GM12878 (cell line): Measurements from ENCODE around the gene CORO2B. TPM values are rescaled to one million over a fixed set of nuclear protein-coding genes. Genes with fewer than 3 reads are reported as not detected.

Experiments
- ATAC-seq: fragments of 200-7000 bp; cut with Tn5 transposase; 3 replicates; pipeline ENCODE4 v1.9.1; 2020; ENCODE audit warnings: mild to moderate bottlenecking, moderate library complexity
- BruUV-seq: library from RNA; stranded (reverse); fragments of 400-500 nt; replicated peaks from 2 replicates; lab custom pipeline; 2021; lab: Mats Ljungman, UMichigan
- CTCF ChIA-PET: fragments of 300-600 bp; sonication (Branson Sonifier 250); formaldehyde crosslinking; extraction: SDS; loops from one replicate; lab custom pipeline; 2021; ENCODE audit warnings: inconsistent platforms; lab: Yijun Ruan, JAX
- POLR2A ChIA-PET: fragments of 350-600 bp; formaldehyde crosslinking; extraction: SDS; loops from one replicate; lab custom pipeline; 2021; ENCODE audit warnings: inconsistent platforms; lab: Charles Lee
- RAD21 ChIA-PET: fragments of 300-600 bp; sonication (Branson Sonifier 250); formaldehyde crosslinking; loops from one replicate; lab custom pipeline; 2023; ENCODE audit warnings: antibody characterized with exemption; ENCODE audit not compliant: unreplicated experiment; lab: Charles Lee
- SMC1A ChIA-PET: fragments of 300-600 bp; sonication (Branson Sonifier 250); formaldehyde crosslinking; loops from one replicate; lab custom pipeline; 2023; ENCODE audit not compliant: unreplicated experiment, uncharacterized antibody; lab: Charles Lee
- DNase-seq: peaks from one replicate; pipeline ENCODE4 v3.0.0-alpha.2; 2011; ENCODE audit warnings: low read depth, low spot score
- FAIRE-seq: peaks from 3 replicates; lab custom pipeline; 2011; peaks lifted over from hg19 to GRCh38; lab: Jason Lieb, UNC
- H2AFZ ChIP-seq: 2 replicates; pipeline ENCODE4 v1.6.0; 2011; ENCODE audit warnings: low read depth, low read length, control low read depth; ENCODE audit not compliant: control insufficient read depth
- H3K27ac ChIP-seq: 2 replicates; pipeline ENCODE4 v1.5.1; 2011; ENCODE audit warnings: control low read depth; ENCODE audit not compliant: control insufficient read depth, insufficient read depth
- H3K27me3 ChIP-seq, 2 experiments: replicated peaks in 1 of 2; 2 replicates each; pipeline versions ENCODE4 v1.6.0 to v1.6.1; 2011; ENCODE audit warnings: low read length in 1 of 2; ENCODE audit not compliant: control insufficient read depth in 2 of 2, insufficient read depth in 2 of 2
- H3K36me3 ChIP-seq, 2 experiments: 2 replicates each; pipeline ENCODE4 v1.5.1; 2011; ENCODE audit warnings: low read length in 1 of 2; ENCODE audit not compliant: control insufficient read depth in 2 of 2, insufficient read depth in 2 of 2
- H3K4me1 ChIP-seq: 2 replicates; pipeline ENCODE4 v1.6.1; 2011; ENCODE audit warnings: mild to moderate bottlenecking, low read length, moderate library complexity, mixed read lengths; ENCODE audit not compliant: control insufficient read depth, insufficient read depth
- H3K4me2 ChIP-seq: 2 replicates; pipeline ENCODE4 v1.6.0; 2011; ENCODE audit warnings: control low read depth; ENCODE audit not compliant: control insufficient read depth, insufficient read depth
- H3K4me3 ChIP-seq: fragments of 200-600 bp; sonication (generic); 2 replicates; pipeline ENCODE4 v1.5.1; 2016
- H3K79me2 ChIP-seq: 2 replicates; pipeline ENCODE4 v1.6.0; 2011; ENCODE audit warnings: low read length; ENCODE audit not compliant: control insufficient read depth, insufficient read depth
- H3K9ac ChIP-seq: 2 replicates; pipeline ENCODE4 v1.8.0; 2011; ENCODE audit warnings: low read length, control low read depth, mixed read lengths; ENCODE audit not compliant: control insufficient read depth, insufficient read depth
- H3K9me3 ChIP-seq: replicated peaks from 3 replicates; pipeline ENCODE4 v1.5.1; 2011; ENCODE audit warnings: mild to moderate bottlenecking, low read length; ENCODE audit not compliant: control insufficient read depth, insufficient read depth
- H4K20me1 ChIP-seq: 2 replicates; pipeline ENCODE4 v1.6.0; 2011; ENCODE audit not compliant: control insufficient read depth, insufficient read depth
- EED ChIP-seq: sonication (generic); IDR thresholded peaks from 2 replicates; pipeline ENCODE4 v1.6.1; 2016; ENCODE audit warnings: antibody characterized with exemption, low read depth
- NR2F1 ChIP-seq: fragments of 450-650 bp; conservative IDR thresholded peaks from 2 replicates; pipeline ENCODE4 v1.6.1; 2017; ENCODE audit warnings: mild to moderate bottlenecking
- RBBP5 ChIP-seq: fragments of 200-600 bp; sonication (generic); conservative IDR thresholded peaks from 2 replicates; pipeline ENCODE4 v1.6.1; 2016
- WGBS: methylation state at CpG from one replicate; pipeline ENCODE4 v1.1.6; 2016; ENCODE audit warnings: low lambda C conversion rate; ENCODE audit not compliant: insufficient replicate concordance, insufficient coverage; ENCODE audit errors: missing lambda C conversion rate; 5-methylcytosine and 5-hydroxymethylcytosine counted together
- in situ Hi-C: fragments of 300-500 bp; cut with MboI; formaldehyde crosslinking; loops from 9 replicates; pipeline ENCODE4 v1.14.3; 2018; ENCODE audit warnings: mixed read lengths
- intact Hi-C: fragments of 100-400 bp; cut with micrococcal nuclease; formaldehyde crosslinking; loops from one replicate; pipeline ENCODE4 v1.14.2; 2022; ENCODE audit not compliant: unreplicated experiment
- polyA plus RNA-seq, 11 experiments: library from polyadenylated mRNA; depleted of rRNA in 4 of 11; unstranded in 6 of 11; stranded (reverse) in 5 of 11; fragments of >200 nt; fragmentation: Nextera tagmentation in 4 of 11; fragmentation: Illumina TruSeq in 1 of 11; extraction: Ambion mirVana in 4 of 11; extraction: Trizol in 1 of 11; gene quantifications; 1 replicate in 1 of 11; 2 replicates in 10 of 11; pipeline versions ENCODE4 v1.2.1 to v1.2.3, GENCODE V29; 2011 to 2016; ENCODE audit warnings: inconsistent platforms in 2 of 11, missing spikeins in 2 of 11, low read depth in 1 of 11
- total RNA-seq, 4 experiments: library from RNA; depleted of rRNA in 3 of 4; stranded (reverse); fragments of >200 nt in 3 of 4; fragmentation: Illumina TruSeq in 1 of 4; extraction: Trizol in 1 of 4; gene quantifications; 2 replicates each; pipeline versions ENCODE4 v1.2.1 to v1.2.3, GENCODE V29; 2013 to 2021
- TF ChIP-seq, protein P1 (sequence below): fragments of 150-350 bp; IDR thresholded peaks from 2 replicates; pipeline ENCODE4 v1.6.1; 2016; ENCODE audit warnings: low read depth, low read length
- TF ChIP-seq, protein P2 (sequence below): fragments of 150-350 bp; IDR thresholded peaks from 2 replicates; pipeline ENCODE4 v1.6.1; 2014; ENCODE audit warnings: mild to moderate bottlenecking, low read depth, low read length
- TF ChIP-seq, protein P3 (sequence below): fragments of 450-650 bp; IDR thresholded peaks from 2 replicates; pipeline ENCODE4 v1.6.1; 2016; ENCODE audit warnings: mild to moderate bottlenecking
- TF ChIP-seq, protein P4 (sequence below): fragments of 450-650 bp; IDR thresholded peaks from 2 replicates; pipeline ENCODE4 v1.6.1; 2014; ENCODE audit warnings: mild to moderate bottlenecking
- TF ChIP-seq, protein P5 (sequence below): fragments of 450-650 bp; conservative IDR thresholded peaks from 2 replicates; pipeline ENCODE4 v1.6.1; 2017; ENCODE audit warnings: mild to moderate bottlenecking, moderate library complexity

CORO2B gene
- total and polyA plus RNA-seq, 10 of the 15 experiments (the other 5 are each of a cell fraction or from before 2014, with no cell fraction given): 0.05 to 0.73 (median 0.13) TPM; not detected in 4

DNA sequence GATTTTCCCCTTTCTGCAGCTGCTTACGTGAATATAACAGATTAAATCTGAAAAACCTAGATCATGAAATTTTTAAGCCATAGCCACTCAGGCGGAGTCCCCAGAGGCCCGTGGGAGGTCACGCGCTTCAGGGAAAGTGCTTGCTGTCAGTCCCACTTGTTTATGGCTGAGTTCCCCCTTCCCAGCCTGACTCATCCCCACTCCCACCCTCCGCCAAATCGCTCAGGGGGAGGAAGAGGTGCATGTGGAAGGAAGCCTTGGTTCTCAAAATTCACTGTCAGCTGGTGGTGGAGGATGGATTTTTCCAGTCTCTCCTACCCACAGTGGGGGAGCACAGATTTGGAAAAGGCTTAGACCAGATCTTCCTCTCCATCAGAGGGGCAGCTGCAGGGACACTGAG, 67.4 kb downstream of the CORO2B start (continued):
- TF ChIP-seq, protein P1, sequence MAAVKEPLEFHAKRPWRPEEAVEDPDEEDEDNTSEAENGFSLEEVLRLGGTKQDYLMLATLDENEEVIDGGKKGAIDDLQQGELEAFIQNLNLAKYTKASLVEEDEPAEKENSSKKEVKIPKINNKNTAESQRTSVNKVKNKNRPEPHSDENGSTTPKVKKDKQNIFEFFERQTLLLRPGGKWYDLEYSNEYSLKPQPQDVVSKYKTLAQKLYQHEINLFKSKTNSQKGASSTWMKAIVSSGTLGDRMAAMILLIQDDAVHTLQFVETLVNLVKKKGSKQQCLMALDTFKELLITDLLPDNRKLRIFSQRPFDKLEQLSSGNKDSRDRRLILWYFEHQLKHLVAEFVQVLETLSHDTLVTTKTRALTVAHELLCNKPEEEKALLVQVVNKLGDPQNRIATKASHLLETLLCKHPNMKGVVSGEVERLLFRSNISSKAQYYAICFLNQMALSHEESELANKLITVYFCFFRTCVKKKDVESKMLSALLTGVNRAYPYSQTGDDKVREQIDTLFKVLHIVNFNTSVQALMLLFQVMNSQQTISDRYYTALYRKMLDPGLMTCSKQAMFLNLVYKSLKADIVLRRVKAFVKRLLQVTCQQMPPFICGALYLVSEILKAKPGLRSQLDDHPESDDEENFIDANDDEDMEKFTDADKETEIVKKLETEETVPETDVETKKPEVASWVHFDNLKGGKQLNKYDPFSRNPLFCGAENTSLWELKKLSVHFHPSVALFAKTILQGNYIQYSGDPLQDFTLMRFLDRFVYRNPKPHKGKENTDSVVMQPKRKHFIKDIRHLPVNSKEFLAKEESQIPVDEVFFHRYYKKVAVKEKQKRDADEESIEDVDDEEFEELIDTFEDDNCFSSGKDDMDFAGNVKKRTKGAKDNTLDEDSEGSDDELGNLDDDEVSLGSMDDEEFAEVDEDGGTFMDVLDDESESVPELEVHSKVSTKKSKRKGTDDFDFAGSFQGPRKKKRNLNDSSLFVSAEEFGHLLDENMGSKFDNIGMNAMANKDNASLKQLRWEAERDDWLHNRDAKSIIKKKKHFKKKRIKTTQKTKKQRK: no peak
- no peak for TF ChIP-seq RBBP5
- TF ChIP-seq, all 136 proteins: peak for 0

DNA sequence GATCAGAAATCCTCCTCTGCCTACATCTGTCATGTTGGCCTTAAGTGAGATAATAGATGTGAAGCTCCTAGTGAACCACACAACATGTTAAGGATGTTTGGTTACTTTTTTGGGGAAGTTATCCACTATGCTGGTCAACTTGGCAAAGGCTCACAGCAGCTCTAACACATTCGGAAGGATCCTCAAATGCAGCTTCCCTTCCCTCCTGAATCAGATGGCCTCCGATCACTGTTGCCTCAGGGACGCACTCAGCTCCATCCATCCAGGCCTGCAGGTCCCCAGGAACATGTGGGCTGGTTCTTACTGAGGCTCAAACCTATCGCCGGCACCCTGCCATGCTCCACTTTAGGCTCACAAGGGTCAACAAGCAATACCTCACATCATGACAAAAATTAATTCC, 67.9 kb downstream of the CORO2B start:
- BruUV-seq: no TSS peak
- CTCF ChIA-PET: interaction anchor here (0.7 kb wide), 1 partner anchor 946 kb away, joined by 4 read pairs; no protein-coding TSS in a partner anchor
- no peak for DNase-seq
- H3K4me2 ChIP-seq: no peak overlapping the region
- 18% methylated on average over 5 of the region's 5 CpGs for WGBS
- SMC1A ChIA-PET: no interaction called here
- POLR2A ChIA-PET: interaction anchor here (0.6 kb wide), 1 partner anchor 105 kb away, joined by 3 read pairs; no protein-coding TSS in a partner anchor
- intact Hi-C loops (no loop called here), in situ Hi-C loops (no loop called here)
- H3K27ac ChIP-seq: no peak overlapping the region
- no peaks in the 10 kb centered on the region for H3K79me2 ChIP-seq
- H3K9me3 ChIP-seq: no peaks in the 10 kb centered on the region
- H2AFZ ChIP-seq: no peak overlapping the region
- H3K4me1 ChIP-seq: no peaks in the 10 kb centered on the region
- RAD21 ChIA-PET: no interaction called here
- H4K20me1 ChIP-seq: no peaks in the 10 kb centered on the region
- no peak for ATAC-seq
- TF ChIP-seq, protein P2, sequence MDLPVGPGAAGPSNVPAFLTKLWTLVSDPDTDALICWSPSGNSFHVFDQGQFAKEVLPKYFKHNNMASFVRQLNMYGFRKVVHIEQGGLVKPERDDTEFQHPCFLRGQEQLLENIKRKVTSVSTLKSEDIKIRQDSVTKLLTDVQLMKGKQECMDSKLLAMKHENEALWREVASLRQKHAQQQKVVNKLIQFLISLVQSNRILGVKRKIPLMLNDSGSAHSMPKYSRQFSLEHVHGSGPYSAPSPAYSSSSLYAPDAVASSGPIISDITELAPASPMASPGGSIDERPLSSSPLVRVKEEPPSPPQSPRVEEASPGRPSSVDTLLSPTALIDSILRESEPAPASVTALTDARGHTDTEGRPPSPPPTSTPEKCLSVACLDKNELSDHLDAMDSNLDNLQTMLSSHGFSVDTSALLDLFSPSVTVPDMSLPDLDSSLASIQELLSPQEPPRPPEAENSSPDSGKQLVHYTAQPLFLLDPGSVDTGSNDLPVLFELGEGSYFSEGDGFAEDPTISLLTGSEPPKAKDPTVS: no peak
- TF ChIP-seq, protein P3, sequence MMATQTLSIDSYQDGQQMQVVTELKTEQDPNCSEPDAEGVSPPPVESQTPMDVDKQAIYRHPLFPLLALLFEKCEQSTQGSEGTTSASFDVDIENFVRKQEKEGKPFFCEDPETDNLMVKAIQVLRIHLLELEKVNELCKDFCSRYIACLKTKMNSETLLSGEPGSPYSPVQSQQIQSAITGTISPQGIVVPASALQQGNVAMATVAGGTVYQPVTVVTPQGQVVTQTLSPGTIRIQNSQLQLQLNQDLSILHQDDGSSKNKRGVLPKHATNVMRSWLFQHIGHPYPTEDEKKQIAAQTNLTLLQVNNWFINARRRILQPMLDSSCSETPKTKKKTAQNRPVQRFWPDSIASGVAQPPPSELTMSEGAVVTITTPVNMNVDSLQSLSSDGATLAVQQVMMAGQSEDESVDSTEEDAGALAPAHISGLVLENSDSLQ: no peak
- TF ChIP-seq, protein P4, sequence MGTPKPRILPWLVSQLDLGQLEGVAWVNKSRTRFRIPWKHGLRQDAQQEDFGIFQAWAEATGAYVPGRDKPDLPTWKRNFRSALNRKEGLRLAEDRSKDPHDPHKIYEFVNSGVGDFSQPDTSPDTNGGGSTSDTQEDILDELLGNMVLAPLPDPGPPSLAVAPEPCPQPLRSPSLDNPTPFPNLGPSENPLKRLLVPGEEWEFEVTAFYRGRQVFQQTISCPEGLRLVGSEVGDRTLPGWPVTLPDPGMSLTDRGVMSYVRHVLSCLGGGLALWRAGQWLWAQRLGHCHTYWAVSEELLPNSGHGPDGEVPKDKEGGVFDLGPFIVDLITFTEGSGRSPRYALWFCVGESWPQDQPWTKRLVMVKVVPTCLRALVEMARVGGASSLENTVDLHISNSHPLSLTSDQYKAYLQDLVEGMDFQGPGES: no peak
- TF ChIP-seq EED: no peak
- TF ChIP-seq, protein P5, sequence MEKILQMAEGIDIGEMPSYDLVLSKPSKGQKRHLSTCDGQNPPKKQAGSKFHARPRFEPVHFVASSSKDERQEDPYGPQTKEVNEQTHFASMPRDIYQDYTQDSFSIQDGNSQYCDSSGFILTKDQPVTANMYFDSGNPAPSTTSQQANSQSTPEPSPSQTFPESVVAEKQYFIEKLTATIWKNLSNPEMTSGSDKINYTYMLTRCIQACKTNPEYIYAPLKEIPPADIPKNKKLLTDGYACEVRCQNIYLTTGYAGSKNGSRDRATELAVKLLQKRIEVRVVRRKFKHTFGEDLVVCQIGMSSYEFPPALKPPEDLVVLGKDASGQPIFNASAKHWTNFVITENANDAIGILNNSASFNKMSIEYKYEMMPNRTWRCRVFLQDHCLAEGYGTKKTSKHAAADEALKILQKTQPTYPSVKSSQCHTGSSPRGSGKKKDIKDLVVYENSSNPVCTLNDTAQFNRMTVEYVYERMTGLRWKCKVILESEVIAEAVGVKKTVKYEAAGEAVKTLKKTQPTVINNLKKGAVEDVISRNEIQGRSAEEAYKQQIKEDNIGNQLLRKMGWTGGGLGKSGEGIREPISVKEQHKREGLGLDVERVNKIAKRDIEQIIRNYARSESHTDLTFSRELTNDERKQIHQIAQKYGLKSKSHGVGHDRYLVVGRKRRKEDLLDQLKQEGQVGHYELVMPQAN: no peak
- TF ChIP-seq NR2F1: no peak
- no peak for FAIRE-seq
- no peak overlapping the region for H3K4me3 ChIP-seq
- H3K27me3 ChIP-seq: peaks cover 0 to 7% of the 10 kb centered on the region in 2 experiments; a peak in 2 of 4 replicates
- no peaks in the 10 kb centered on the region for H3K36me3 ChIP-seq
- H3K9ac ChIP-seq: no peak overlapping the region
